Measurements from ENCODE around the gene BUB1B. TPM values are rescaled to one million over a fixed set of nuclear protein-coding genes. Genes with fewer than 3 reads are reported as not detected.

BUB1B gene
- total RNA-seq, 1 experiment from 2014 or later: 83.2 TPM

GRCh38 chr15:40130799-40131502 lies 29.9 kb upstream of the BUB1B start:
- Histone ChIP-seq H3K79me2 (ENCODE audit: insufficient read depth, low read length) (no peaks in the 10 kb centered on the region), H3K18ac (ENCODE audit: insufficient read length, low read depth, low read length) (no peak overlapping the region), H3K4ac (ENCODE audit: low read depth, low read length) (no peak overlapping the region), H2BK120ac (ENCODE audit: low read depth, low read length, poor library complexity, severe bottlenecking) (no peak overlapping the region), H3K9me3 (ENCODE audit: control insufficient read depth, low read depth, low read length) (no peaks in the 10 kb centered on the region), H4K91ac (ENCODE audit: insufficient read length, low read depth, low read length) (no peak overlapping the region), H4K20me1 (ENCODE audit: control insufficient read depth, insufficient read depth, insufficient read length) (no peaks in the 10 kb centered on the region), H3K79me1 (ENCODE audit: insufficient read depth, low read depth, low read length, poor library complexity, severe bottlenecking) (no peaks in the 10 kb centered on the region), H2BK12ac (ENCODE audit: insufficient read length, low read depth, low read length) (no peak overlapping the region), H4K5ac (ENCODE audit: insufficient read length, low read depth, low read length) (no peak overlapping the region), H3K14ac (ENCODE audit: insufficient read depth, low read length) (no peak overlapping the region), H4K8ac (replicated peaks; ENCODE audit: insufficient read length, low read depth, low read length) (no peak overlapping the region), H2AK5ac (ENCODE audit: insufficient read length, low read length) (no peak overlapping the region), H2BK15ac (ENCODE audit: low read depth, low read length) (no peak overlapping the region), H2BK20ac (ENCODE audit: low read depth, low read length, poor library complexity, severe bottlenecking) (no peak overlapping the region), H3T11ph (ENCODE audit: low read length) (no peak overlapping the region), H3K56ac (ENCODE audit: insufficient read length, low read depth, low read length) (no peak overlapping the region), H3K9ac (ENCODE audit: extremely low read depth, insufficient read length, low read length) (no peak overlapping the region), H3K4me2 (ENCODE audit: insufficient read depth, insufficient read length, low read length) (no peak overlapping the region), H2AFZ (ENCODE audit: low read length) (no peak overlapping the region), H2BK5ac (ENCODE audit: insufficient read length, low read length) (no peak overlapping the region), H3K4me1 (ENCODE audit: insufficient read depth, low read length) (no peaks in the 10 kb centered on the region), H3K27me3 (ENCODE audit: insufficient read depth, low read length) (no peaks in the 10 kb centered on the region), H3K23me2 (ENCODE audit: insufficient read length, low read depth, low read length, poor library complexity, severe bottlenecking) (no peaks in the 10 kb centered on the region), H3K27ac (ENCODE audit: insufficient read length, low read depth, low read length) (no peak overlapping the region), H3K23ac (ENCODE audit: insufficient read length, low read depth, low read length) (no peak overlapping the region)
- DNase-seq: no peak
- no peak overlapping the region; a peak in 1 of 7 replicates for H3K27ac Mint-ChIP-seq
- peaks cover 0 to 8% of the 10 kb centered on the region in 2 experiments; a peak in 2 of 4 replicates for H3K4me1 Mint-ChIP-seq
- H3K36me3 Mint-ChIP-seq (ENCODE audit: insufficient read depth in 1 of 3, low read depth in 3 of 3): no peaks in the 10 kb centered on the region
- WGBS (ENCODE audit: extremely low coverage, insufficient read length, low lambda C conversion rate): no CpG with 5 or more reads among the region's 19 CpGs
- H3K9me3 Mint-ChIP-seq: peaks cover 0 to 2% of the 10 kb centered on the region in 2 experiments; a peak in 2 of 5 replicates
- peaks cover 7% of the 10 kb centered on the region for H3K27me3 Mint-ChIP-seq (ENCODE audit: low read depth)
- TF ChIP-seq, protein P1, sequence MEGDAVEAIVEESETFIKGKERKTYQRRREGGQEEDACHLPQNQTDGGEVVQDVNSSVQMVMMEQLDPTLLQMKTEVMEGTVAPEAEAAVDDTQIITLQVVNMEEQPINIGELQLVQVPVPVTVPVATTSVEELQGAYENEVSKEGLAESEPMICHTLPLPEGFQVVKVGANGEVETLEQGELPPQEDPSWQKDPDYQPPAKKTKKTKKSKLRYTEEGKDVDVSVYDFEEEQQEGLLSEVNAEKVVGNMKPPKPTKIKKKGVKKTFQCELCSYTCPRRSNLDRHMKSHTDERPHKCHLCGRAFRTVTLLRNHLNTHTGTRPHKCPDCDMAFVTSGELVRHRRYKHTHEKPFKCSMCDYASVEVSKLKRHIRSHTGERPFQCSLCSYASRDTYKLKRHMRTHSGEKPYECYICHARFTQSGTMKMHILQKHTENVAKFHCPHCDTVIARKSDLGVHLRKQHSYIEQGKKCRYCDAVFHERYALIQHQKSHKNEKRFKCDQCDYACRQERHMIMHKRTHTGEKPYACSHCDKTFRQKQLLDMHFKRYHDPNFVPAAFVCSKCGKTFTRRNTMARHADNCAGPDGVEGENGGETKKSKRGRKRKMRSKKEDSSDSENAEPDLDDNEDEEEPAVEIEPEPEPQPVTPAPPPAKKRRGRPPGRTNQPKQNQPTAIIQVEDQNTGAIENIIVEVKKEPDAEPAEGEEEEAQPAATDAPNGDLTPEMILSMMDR (conservative IDR thresholded peaks at IDR 0.05): no peak
- H3K4me3 Mint-ChIP-seq: no peak overlapping the region

Measured in H9 (cell line).